HL-60 (cell line): ENCODE measurements around the gene CERS1.

Source experiments
- GABPA ChIP-seq: IDR thresholded peaks from 2 replicates; pipeline ENCODE4 v1.6.1; 2012; ENCODE audit warnings: low read depth
- POLR2AphosphoS5 ChIP-seq: IDR thresholded peaks from 2 replicates; pipeline ENCODE4 v1.6.1; 2012; ENCODE audit warnings: low read depth
- SPI1 ChIP-seq: IDR thresholded peaks from 2 replicates; pipeline ENCODE4 v1.6.1; 2012; ENCODE audit warnings: low read depth, mild to moderate bottlenecking, borderline replicate concordance
- TF ChIP-seq, protein P1 (sequence below): IDR thresholded peaks from one replicate; pipeline ENCODE4 v1.5.1; 2011; ENCODE audit warnings: low read length, control low read depth, inconsistent platforms; ENCODE audit not compliant: insufficient read depth
- TF ChIP-seq, protein P2 (sequence below): IDR thresholded peaks from 2 replicates; pipeline ENCODE4 v1.6.1; 2012; ENCODE audit warnings: low read depth; ENCODE audit not compliant: insufficient replicate concordance

DNA sequence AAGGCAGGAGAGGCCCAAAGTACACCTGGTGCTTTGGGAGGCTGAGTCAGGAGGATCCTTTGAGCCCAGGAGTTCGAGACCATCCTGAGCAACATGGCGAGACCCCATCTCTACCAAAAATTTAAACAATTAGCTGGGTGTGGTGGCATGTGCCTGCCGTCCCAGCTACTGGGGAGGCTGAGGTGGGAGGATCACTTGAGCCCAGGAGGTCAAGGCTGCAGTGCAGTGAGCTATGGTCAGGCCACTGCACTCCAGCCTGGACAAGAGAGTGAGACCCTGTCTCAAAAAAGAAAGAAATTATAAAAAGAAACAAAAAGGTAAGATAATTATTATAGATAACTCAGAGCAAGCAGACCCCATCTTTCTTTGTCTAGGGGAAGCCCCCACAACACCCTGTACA, 43.2 kb upstream of the CERS1 start:
- TF ChIP-seq, protein P1, sequence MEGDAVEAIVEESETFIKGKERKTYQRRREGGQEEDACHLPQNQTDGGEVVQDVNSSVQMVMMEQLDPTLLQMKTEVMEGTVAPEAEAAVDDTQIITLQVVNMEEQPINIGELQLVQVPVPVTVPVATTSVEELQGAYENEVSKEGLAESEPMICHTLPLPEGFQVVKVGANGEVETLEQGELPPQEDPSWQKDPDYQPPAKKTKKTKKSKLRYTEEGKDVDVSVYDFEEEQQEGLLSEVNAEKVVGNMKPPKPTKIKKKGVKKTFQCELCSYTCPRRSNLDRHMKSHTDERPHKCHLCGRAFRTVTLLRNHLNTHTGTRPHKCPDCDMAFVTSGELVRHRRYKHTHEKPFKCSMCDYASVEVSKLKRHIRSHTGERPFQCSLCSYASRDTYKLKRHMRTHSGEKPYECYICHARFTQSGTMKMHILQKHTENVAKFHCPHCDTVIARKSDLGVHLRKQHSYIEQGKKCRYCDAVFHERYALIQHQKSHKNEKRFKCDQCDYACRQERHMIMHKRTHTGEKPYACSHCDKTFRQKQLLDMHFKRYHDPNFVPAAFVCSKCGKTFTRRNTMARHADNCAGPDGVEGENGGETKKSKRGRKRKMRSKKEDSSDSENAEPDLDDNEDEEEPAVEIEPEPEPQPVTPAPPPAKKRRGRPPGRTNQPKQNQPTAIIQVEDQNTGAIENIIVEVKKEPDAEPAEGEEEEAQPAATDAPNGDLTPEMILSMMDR = no peak
- TF ChIP-seq, protein P2, sequence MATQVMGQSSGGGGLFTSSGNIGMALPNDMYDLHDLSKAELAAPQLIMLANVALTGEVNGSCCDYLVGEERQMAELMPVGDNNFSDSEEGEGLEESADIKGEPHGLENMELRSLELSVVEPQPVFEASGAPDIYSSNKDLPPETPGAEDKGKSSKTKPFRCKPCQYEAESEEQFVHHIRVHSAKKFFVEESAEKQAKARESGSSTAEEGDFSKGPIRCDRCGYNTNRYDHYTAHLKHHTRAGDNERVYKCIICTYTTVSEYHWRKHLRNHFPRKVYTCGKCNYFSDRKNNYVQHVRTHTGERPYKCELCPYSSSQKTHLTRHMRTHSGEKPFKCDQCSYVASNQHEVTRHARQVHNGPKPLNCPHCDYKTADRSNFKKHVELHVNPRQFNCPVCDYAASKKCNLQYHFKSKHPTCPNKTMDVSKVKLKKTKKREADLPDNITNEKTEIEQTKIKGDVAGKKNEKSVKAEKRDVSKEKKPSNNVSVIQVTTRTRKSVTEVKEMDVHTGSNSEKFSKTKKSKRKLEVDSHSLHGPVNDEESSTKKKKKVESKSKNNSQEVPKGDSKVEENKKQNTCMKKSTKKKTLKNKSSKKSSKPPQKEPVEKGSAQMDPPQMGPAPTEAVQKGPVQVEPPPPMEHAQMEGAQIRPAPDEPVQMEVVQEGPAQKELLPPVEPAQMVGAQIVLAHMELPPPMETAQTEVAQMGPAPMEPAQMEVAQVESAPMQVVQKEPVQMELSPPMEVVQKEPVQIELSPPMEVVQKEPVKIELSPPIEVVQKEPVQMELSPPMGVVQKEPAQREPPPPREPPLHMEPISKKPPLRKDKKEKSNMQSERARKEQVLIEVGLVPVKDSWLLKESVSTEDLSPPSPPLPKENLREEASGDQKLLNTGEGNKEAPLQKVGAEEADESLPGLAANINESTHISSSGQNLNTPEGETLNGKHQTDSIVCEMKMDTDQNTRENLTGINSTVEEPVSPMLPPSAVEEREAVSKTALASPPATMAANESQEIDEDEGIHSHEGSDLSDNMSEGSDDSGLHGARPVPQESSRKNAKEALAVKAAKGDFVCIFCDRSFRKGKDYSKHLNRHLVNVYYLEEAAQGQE = no peak
- TF ChIP-seq SPI1 = no peak
- no peak for TF ChIP-seq POLR2AphosphoS5
- no peak for TF ChIP-seq GABPA
